NCI-H82 treated with DMSO at 0.1 percent for 48 hours (cell line): ENCODE measurements around the gene AKTIP.
"Not testable (repeated sequence)": the region's sequence is repeated elsewhere in the genome, so short reads cannot be mapped to it uniquely, and the experiment has no call there.

Source experiments
- DNase-seq: peaks from one replicate; lab custom pipeline; 2025; ENCODE audit not compliant: unreplicated experiment; lab: John Stamatoyannopoulos, UW

The AKTIP gene

DNA sequence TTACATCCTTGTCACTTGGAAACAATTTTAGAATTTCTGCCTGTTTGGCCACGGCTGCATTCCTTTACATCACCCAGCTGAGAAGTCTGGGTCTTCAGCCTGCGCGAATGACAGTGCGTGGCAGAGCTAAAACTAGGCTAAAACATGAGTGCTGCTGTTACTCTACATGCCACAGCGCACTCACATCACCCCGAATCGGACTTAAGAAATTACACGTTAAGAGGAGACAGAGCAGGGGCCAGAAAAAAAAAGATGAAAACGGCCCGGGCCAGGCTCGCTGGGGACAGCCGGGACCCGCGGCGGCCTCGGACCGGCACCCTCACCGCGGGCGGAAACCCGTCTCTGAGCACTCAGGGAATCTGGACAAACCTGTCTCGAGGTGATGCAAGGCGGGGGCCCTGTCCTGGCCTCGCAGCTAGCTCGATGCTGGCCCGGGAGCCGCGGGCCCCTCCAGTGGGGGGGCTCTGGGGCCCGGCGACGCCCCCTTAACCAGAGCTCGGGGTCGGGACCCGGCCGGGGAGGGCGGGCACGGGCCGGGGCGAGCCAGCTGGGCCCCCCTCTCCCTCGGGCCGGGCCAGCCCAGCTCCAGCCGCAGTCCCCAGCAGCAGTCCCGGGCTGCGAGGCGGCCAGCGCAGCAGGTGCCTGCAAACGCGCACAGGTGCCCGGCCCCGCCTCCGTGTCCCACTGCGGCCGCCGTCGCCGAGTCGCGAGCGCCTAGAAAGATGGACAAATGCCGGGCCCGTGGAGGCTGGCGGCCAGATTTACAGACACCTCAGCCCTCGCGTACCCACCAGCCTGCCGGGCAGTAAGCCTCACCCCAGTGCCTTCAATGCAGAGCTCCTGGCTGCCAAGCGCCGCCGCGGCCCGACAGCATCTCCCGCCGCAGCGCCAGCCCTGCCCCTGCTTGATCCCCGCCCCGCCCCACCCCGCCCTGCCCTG is at the start of gene AKTIP:
TSS of gene AKTIP (minus strand) at position 879 of the 939 bp plus-strand sequence. CDS start 2,950 bp downstream, outside the sequence.
- no peak for DNase-seq

DNA sequence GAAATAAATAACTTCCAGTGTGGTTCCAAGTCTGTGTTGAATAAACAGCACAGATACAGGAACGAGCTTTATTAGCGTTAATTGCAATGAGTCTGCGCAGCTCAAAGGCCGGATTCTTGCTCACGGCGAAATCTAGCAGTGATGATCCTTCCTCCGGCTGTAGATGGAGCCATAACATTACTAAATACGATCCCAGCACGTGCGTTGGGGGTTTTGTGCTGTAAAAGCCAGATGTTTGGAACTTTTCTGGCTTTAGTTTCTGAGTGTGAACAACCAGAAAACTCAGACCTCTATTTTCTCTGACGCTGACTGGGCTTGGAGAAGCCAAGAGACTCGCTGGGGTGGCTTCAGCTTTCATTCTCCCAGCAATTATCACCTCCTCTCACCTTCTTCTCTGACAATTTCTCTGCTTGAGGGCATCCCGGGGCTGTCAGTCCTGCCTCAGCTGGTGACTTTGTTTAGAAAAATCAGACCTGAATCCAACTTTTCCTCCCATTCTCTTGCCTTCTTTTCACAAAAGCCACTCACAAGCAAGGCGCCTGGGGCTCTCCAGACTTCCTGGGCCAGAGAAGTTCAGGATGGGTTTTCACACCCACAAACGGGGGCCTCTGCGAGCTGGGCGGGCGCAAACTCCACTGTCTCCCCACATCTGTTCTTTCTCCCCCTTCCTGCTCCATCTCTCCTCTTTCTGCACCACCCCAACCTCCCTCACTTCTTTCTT is 47.1 kb upstream of the AKTIP start:
- DNase-seq, result peak; percentile 48

DNA sequence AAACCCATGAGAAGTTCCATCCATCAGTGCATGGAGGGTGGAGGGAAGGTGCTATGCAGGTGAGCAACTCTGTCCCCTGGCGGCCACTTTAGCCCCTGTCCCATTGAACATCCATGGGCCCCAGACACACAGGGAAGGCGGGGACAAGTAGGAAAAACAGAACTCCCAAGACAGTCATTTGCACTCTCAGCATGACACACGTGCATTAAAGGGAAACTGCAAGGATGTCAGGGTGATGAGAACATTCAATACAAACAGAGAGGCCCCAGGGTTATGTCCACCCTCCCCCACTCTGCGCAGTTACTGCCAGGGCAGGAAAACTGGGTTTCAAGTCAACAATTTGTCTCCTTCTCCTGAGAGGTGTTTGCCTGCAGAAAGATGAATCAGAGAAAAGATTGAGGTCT is 44.0 kb upstream of the AKTIP start:
- DNase-seq, result no peak

DNA sequence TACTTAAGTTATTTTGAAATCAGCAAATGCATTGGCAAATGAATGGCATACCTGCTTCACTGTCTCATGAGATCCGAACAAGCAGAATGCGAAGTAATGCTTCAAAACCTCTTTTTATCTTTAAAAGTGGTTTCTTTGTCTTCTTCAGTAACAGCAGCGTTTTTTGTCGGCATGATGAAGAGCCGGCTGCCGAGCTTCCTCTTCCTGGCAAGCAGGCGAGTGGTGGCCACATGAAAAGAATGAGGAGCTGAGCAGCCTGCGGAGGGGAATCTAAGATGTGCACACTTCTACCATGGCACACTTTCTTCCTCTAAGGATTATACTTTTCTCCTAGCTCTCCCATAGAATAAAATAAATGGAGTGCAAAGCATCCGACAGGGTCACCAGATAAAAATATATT is 42.4 kb upstream of the AKTIP start:
- no peak for DNase-seq

DNA sequence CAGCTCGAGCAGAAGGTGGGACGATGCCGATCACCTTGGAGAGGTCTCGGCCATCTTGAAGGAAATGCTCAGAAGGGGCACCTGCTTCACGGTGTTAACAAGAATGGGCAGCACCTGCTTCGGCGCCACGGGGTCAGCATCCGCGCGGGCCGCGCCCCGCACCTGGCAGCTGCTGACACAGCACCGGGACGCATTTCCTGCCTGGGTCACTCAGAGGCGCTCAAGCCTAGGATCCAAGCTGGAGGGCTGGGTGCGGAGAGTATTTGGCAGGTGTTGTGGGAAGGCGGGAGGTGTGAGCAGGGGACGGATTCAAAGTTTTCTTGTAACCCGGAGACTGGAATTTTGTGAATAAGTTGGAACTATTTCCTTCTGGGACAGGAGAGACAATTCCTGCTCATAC is 39.3 kb upstream of the AKTIP start:
- DNase-seq, result no peak

DNA sequence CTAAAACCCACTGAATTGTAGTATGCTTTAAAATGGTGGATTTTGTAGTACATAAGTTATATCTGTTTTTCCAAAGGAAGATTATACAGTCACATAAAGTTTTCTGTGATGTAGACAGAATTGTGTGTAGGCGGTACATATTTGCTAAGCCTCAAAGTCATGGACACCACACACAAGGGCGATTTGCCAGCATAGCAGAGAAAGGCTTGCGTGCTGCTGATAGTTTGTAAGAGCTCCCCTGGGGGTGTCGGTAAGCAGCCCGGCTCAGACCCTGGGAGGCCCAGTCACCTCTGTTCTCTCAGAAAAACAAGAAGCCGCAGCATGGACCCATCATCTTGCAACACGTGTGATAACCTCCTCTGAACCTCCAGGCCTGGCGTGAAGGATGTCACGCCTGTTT is 38.3 kb upstream of the AKTIP start:
- no peak for DNase-seq

DNA sequence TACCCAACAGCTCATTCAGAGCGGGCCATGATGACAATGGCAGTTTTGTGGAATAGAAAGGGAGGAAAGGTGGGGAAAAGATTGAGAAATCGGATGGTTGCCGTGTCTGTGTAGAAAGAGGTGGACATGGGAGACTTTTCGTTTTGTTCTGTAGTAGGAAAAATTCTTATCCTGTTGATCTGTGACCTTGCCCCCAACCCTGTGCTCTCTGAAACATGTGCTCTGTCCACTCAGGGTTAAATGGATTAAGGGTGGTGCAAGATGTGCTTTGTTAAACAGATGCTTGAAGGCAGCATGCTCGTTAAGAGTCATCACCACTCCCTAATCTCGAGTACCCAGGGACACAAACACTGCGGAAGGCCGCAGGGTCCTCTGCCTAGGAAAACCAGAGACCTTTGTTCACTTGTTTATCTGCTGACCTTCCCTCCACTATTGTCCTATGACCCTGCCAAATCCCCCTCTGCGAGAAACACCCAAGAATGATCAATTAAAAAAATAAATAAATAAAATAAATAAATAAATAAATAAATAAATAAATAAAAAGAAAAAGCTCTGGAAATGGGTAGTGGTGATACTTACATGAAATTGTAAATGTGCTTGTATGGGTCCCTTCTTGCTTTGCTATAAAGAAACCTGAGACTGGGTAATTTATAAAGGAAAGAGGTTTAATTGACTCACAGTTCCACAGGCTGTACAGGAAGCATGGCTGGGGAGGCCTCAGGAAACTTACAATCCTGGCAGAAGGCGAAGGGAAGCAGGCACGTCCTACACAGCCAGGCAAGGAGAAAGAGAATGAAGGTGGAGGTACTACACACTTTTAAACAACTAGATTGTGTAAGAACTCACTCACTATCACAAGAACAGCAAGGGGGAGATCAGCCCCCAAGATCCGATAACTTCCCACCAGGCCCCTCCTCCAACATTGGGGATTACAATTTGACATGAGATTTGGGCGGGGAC is 37.0 kb upstream of the AKTIP start:
- DNase-seq, result not testable (repeated sequence)

DNA sequence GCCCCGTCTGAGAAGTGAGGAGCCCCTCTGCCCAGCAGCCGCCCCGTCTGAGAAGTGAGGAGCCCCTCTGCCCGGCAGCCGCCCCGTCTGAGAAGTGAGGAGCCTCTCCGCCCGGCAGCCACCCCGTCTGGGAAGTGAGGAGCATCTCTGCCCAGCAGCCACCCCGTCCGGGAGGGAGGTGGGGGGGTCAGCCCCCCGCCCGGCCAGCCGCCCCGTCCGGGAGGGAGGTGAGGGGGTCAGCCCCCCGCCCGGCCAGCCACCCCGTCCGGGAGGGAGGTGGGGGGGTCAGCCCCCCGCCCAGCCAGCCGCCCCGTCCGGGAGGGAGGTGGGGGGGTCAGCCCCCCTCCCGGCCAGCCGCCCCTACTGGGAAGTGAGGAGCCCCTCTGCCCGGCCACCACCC is 36.3 kb upstream of the AKTIP start:
- DNase-seq, result not testable (repeated sequence)

DNA sequence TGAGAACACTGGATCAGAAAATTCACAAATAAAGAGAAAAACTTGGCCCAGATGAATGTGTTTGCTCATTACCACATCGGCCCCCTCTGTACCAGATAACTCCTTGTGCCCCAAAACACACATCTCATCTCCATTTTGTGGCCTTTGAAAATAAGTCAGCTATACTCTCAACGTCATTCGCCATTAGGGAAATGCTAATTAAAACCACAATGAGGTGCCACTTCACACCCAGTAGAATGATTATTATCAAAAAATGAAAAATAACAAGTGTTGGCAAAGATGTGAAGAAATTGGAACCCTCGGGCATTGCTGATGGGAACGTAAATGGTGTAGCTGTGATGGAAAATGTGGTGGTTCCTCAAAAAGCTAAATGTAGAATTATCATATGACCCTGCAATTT is 34.6 kb upstream of the AKTIP start:
- no peak for DNase-seq

DNA sequence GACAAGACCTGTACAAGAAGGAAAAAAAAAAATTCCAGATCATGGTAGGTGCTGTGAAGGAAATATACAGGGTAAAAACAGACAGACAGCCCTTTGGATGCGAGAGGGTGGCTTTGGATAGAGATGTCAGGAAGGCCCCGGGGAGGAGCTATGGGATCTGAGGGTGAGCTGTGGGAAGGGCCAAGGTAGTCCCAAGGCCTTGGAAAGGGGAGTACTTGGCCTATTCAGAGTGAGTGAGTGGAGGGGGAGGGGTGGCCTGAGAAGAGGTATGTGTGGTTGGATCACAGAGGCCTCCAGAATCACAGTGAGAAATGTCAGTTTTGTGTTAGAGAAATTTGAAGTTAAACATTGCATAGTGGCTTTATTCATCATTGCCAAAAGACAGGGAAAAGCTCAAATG is 31.2 kb upstream of the AKTIP start:
- no peak for DNase-seq

DNA sequence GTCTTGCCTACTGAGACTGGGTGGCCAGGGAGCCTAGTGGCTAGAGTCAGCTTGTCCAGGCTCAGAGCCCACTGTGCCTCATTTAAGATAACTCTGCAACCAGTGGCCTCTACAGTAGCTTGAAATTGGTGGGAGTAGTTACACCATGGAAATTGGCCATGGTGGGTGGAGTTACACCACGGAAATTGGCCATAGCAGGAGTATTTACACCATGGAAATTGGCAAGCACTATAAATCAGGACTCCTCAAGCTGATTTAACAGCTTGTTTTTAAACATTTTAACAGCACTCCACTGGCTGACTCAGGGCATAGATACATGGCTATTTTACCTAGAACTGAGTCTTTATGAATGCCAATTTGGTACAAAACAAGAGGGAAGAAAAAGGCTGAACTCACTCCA is 27.7 kb upstream of the AKTIP start:
- no peak for DNase-seq

DNA sequence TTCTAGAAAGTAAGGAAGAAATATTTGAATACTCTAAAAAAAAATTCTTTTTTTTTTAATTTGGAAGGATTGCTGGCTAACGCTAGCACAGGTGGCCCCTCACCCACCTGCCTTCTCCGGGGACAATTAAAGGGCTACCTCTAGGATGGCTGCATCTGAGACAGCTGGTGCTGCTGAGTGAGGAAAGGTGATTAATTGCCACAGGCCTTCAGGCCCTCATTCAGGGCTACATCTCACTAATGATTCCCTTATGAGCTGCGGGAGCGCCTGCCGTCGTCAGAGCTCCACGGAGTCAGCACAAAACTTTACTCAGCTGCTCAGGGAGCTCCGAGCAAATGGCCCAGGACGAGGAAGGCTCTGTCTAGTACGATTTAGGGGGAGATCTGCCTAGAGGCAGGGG is 27.0 kb upstream of the AKTIP start:
- no peak for DNase-seq

DNA sequence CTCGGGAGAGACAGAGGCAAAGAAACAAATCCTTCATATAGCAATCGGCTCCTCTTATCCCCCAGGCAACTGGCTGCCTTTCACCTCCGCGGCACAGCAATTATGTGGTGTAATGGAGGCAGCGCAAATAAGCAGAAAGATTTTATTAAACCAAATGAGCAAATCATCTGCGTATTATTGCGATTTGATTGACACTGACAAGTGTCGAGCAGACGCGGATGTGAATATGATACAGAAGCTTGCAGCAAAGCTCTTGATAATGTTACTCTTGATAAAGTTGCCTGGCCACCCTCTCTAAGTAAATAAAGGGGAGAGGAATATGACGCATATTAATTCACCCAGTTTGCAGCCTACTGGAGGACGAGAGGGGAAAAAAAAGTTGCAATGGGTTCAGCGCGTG is 26.5 kb upstream of the AKTIP start:
- no peak for DNase-seq

DNA sequence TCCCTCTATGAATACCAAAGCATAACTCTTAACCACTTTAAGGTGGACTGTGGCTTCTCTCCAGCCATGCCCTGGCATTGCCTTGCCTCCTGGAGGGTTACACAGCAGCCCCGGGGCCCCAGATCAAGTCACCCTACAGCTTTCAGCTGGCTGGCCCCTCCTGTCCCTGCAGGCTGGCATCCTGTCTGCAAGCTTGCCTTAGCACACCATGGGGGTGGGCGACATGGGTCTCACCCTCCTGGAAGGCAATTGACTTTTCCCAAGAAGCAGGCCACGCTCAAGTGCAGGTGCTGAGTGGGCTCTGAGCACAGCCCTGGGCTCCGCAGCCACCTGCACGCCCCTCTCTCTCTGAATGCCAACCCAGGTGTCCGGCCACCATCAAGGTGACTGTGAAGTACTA is 25.8 kb upstream of the AKTIP start:
- DNase-seq, result no peak

DNA sequence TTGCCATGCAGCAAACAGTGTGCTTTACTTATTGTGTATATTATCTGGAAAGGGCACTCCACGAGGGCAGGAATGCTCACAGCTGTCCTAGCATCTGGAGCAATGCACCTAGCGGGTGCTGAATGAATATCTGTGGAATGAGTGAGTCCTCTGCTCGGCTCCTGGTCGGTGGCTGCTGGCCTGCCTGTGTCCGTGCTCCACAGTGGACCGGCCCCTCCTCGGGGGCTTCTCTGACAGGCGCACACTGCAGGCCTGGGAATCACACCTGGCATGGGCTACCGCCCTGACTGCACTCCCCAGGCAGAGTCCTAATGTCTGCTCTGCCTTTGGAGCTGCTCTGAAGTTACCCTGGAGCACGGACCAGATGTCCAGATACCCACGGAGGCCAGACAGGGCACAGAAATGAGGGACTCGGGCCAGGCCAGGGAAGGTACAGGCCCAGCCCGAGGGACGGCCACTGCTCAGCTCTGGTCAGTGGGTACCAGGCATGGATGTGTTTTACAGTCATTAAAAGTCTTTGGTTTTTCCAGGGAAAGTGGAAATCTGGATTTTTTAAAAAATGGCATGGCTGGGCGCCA is 21.1 kb upstream of the AKTIP start:
- DNase-seq, result no peak

DNA sequence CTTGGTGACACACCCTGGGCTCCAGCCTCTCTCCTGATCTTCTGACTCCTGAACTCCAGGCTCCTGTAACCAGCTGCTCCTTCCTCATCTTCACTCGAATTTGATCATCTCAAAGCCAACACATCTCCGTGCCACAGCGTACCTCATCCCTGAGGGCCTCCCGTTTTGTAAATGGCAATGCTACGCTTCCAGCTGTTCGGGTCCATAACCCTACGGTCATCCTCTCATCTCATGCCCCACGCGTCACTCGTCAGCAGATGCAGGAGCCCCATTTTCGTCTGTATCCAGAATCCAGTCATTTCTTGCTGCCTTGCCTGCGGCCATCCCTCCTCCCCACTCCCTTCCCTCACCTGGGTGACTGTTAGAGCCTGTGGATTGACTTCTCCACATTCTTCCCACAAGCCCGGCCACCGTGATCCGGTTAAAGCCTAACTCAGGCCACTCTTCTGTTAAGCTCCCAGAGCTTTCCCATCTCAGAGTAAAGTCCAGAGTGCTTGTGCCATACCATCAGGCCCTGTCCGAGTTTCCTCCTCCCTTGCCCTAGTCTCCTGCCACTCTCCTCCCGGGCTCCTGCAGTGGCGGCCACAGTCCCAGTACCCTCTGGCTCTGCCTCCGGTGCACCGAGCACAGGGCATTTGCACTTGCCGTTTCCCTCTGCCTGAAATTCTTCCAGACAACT is 20.3 kb upstream of the AKTIP start:
- DNase-seq, result no peak

DNA sequence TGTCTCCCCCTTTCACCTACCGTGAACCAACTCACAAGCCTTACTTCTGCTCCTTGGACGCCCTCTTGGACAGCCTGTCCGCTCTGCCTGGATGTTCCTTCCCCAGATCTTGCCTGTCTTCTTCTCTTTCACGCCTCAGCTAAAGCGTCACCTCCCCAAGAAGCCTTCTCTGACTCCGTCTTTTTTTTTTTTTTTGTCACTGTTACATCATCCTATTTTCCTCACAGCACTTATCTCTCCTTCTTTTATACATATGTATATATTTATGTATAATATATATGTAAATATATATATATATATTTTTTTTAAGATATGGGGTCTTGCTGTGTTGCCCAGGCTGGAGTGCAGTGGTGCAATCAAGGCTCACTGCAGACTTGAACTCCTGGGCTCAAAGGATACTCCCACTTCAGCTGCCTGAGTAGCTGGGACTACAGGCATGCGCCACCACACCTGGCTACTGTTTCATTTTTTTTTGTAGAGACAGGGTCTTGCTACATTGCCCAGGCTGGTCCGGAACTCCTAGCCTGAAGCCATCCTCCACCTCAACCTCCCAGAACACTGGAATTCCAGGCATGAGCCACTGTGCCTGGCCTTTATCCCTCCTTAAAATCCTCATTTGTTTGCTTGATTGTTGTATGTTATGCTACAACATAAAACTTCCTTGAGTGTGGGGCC is 16.5 kb upstream of the AKTIP start:
- no peak for DNase-seq

DNA sequence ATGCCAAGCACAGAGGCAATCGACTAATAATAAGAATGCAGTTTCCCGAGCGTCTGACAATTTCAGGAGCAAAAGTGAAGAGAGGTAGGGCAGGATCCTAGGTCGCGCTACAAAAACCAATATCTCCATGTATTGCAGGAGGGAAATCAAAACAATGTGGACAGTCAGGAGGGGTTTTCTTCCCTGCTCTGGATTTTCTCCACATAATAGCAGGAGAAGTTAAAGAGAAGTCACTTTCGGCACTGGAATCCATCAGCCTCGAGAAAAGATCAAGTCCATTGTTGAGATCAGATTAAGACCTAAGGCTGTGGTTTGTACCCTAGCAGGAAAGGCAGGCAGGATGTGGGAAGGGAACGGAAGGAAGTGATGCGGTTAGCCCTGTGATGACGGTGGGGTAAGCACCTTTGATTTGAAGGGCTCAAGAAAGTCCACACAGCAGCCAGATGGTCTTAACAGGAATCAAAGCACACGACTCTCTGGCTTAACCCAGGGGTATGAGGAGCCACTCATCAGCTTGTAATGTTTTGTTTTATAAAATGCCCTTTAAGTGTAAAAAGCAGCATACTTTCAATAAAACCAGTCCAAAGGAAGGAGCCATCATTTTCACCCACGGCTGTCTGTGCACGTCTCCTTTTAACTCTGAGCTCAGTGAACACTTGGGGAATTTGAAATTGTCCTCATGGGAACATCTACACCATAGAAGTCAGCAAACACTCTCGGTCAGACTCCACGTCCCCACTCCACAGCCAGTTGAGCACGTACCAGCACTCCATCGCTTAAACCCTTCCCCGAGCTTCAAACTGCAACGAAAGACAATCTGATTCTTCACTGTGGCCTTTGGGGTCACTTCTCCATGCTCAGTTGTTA is 15.8 kb upstream of the AKTIP start:
- DNase-seq, result no peak

DNA sequence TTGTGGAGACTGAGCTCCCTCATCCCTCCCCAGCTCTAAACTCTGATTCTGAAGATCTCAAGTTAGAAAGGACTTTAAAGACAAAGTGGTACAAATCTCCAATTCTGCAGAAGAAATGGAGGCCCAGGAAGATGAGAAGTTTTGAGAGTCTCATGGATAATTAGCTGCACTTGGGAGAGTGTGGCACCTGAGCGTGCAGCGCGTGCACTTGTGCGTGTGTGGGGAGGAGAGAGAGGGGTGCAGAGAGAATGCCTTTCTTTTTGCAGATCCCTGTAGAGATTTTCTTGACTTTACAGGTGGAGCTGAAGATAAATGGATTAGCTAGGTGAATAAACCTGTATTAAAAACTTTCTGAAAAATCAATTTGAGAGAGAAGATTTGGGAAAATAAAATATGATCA is 14.8 kb upstream of the AKTIP start:
- DNase-seq, result no peak
